Globus pallidus (tissue), 1 donor: ENCODE results near the gene ZNF708.
"Not testable (repeated sequence)": the region's sequence is repeated elsewhere in the genome, so short reads cannot be mapped to it uniquely, and the experiment has no call there.

Experiments used
- DNase-seq: peaks from one replicate; pipeline ENCODE4 v3.0.0-alpha.2; 2015; ENCODE audit warnings: low spot score

ZNF708 gene

GRCh38 chr19:21328885-21329605, at the start of gene ZNF708:
Gene ZNF708 (minus strand): TSS chr19:21329410. CDS start chr19:21329212, 198 bp downstream.
- peak; percentile 98 for DNase-seq

- no peak for DNase-seq
Measured at GRCh38 chr19:21362291-21362690, 33.1 kb upstream of the ZNF708 start.

- DNase-seq, result peak; percentile 97
Measured at GRCh38 chr19:21358768-21359451, 29.7 kb upstream of the ZNF708 start, which contains the start of gene ZNF738. Gene ZNF738 (plus strand): TSS chr19:21359000. CDS start chr19:21359141, 141 bp downstream.

- no peak for DNase-seq
Measured at GRCh38 chr19:21352830-21353229, 23.6 kb upstream of the ZNF708 start.

GRCh38 chr19:21344841-21345240, 15.6 kb upstream of the ZNF708 start:
- DNase-seq, result not testable (repeated sequence)

GRCh38 chr19:21335721-21336120, 6.5 kb upstream of the ZNF708 start:
- no peak for DNase-seq

GRCh38 chr19:21328406-21328805, 804 bp downstream of the ZNF708 start:
- peak; percentile 43 for DNase-seq

GRCh38 chr19:21326169-21326568, 3.0 kb downstream of the ZNF708 start:
- DNase-seq, result no peak

GRCh38 chr19:21323000-21323399, 6.2 kb downstream of the ZNF708 start:
- no peak for DNase-seq

GRCh38 chr19:21322528-21322927, 6.7 kb downstream of the ZNF708 start:
- DNase-seq, result peak; percentile 94

GRCh38 chr19:21321996-21322395, 7.2 kb downstream of the ZNF708 start:
- no peak for DNase-seq

GRCh38 chr19:21321134-21321533, 8.1 kb downstream of the ZNF708 start:
- no peak for DNase-seq

- no peak for DNase-seq
Measured at GRCh38 chr19:21317821-21318220, 11.4 kb downstream of the ZNF708 start.

GRCh38 chr19:21314676-21315075, 14.5 kb downstream of the ZNF708 start:
- DNase-seq, result peak; percentile 34

GRCh38 chr19:21312807-21313206, 16.4 kb downstream of the ZNF708 start:
- not testable (repeated sequence) for DNase-seq

- no peak for DNase-seq
Measured at GRCh38 chr19:21308773-21309172, 20.4 kb downstream of the ZNF708 start.

- not testable (repeated sequence) for DNase-seq
Measured at GRCh38 chr19:21306881-21307479, 22.2 kb downstream of the ZNF708 start.

- not testable (repeated sequence) for DNase-seq
Measured at GRCh38 chr19:21293768-21294167, 35.4 kb downstream of the ZNF708 start.

GRCh38 chr19:21269813-21270212, 59.4 kb downstream of the ZNF708 start:
- no peak for DNase-seq

GRCh38 chr19:21264891-21265290, 64.3 kb downstream of the ZNF708 start:
- DNase-seq, result no peak

- DNase-seq, result no peak
Measured at GRCh38 chr19:21264416-21264815, 64.8 kb downstream of the ZNF708 start.

GRCh38 chr19:21260848-21261381, 68.3 kb downstream of the ZNF708 start:
- DNase-seq, result not testable (repeated sequence)
